HEK293 (cell line): ENCODE results near the gene FHIT.

Experiments used
- CTCF ChIA-PET: fragments of 350-600 bp; formaldehyde crosslinking; extraction: SDS; loops from one replicate; lab custom pipeline; 2021; ENCODE audit warnings: antibody characterized with exemption; lab: Yijun Ruan, JAX
- POLR2A ChIA-PET: fragments of 300-600 bp; formaldehyde crosslinking; extraction: SDS; loops from one replicate; lab custom pipeline; 2020; ENCODE audit warnings: antibody characterized with exemption, inconsistent platforms; lab: Yijun Ruan, JAX
- H3K27ac ChIP-seq: fragments of 200-500 bp; sonication (Bioruptor generic); 2 replicates; pipeline ENCODE4 v1.5.1; 2014; ENCODE audit warnings: low read depth, low read length, control low read depth, inconsistent platforms; ENCODE audit errors: extremely low read depth
- H3K36me3 ChIP-seq, 2 experiments: fragments of 200-500 bp in 1 of 2; sonication (Bioruptor generic) in 1 of 2; 1 replicate in 1 of 2; 2 replicates in 1 of 2; pipeline ENCODE4 v1.5.1; 2014 to 2017; ENCODE audit warnings: inconsistent platforms in 2 of 2, low read length in 2 of 2; ENCODE audit not compliant: control insufficient read depth in 2 of 2, insufficient read depth in 1 of 2
- H3K4me1 ChIP-seq: fragments of 200-500 bp; sonication (Bioruptor generic); 2 replicates; pipeline ENCODE4 v1.5.1; 2014; ENCODE audit warnings: mild to moderate bottlenecking, low read length, inconsistent platforms; ENCODE audit not compliant: control insufficient read depth, insufficient read depth
- H3K4me3 ChIP-seq: 2 replicates; pipeline ENCODE4 v1.5.1; 2011; ENCODE audit warnings: low read depth, mild to moderate bottlenecking, control low read depth, low read length, moderate library complexity
- H3K9me3 ChIP-seq: fragments of 200-500 bp; sonication (Bioruptor generic); 2 replicates; pipeline ENCODE4 v1.5.1; 2014; ENCODE audit warnings: low read depth, low read length, inconsistent platforms; ENCODE audit not compliant: control insufficient read depth, insufficient read depth
- GLIS2 ChIP-seq: fragments of 450-650 bp; formaldehyde crosslinking; IDR thresholded peaks from 2 replicates; pipeline ENCODE4 v1.5.1; 2016; ENCODE audit warnings: missing biosample characterization, missing genetic modification characterization
- HOXD13 ChIP-seq: sonication (generic); formaldehyde crosslinking; IDR thresholded peaks from 2 replicates; pipeline ENCODE4 v1.8.0; 2022; ENCODE audit warnings: missing genetic modification reagents, borderline replicate concordance
- KLF10 ChIP-seq: fragments of 450-650 bp; IDR thresholded peaks from 2 replicates; pipeline ENCODE4 v1.5.1; 2018; ENCODE audit warnings: missing biosample characterization, mild to moderate bottlenecking, missing genetic modification characterization
- KLF8 ChIP-seq: fragments of 450-650 bp; formaldehyde crosslinking; IDR thresholded peaks from 2 replicates; pipeline ENCODE4 v1.5.1; 2016; ENCODE audit warnings: missing biosample characterization, missing genetic modification characterization
- ZFP37 ChIP-seq: fragments of 450-650 bp; formaldehyde crosslinking; IDR thresholded peaks from 2 replicates; pipeline ENCODE4 v1.5.1; 2016; ENCODE audit warnings: missing biosample characterization, missing genetic modification characterization
- ZNF146 ChIP-seq: fragments of 450-650 bp; formaldehyde crosslinking; IDR thresholded peaks from 2 replicates; pipeline ENCODE4 v1.5.1; 2016; ENCODE audit warnings: missing biosample characterization, missing genetic modification characterization
- ZNF202 ChIP-seq: fragments of 450-650 bp; formaldehyde crosslinking; IDR thresholded peaks from 2 replicates; pipeline ENCODE4 v1.5.1; 2016; ENCODE audit warnings: missing biosample characterization, missing genetic modification characterization, borderline replicate concordance
- ZNF211 ChIP-seq: fragments of 450-650 bp; formaldehyde crosslinking; IDR thresholded peaks from 2 replicates; pipeline ENCODE4 v1.5.1; 2016; ENCODE audit warnings: low read depth, missing biosample characterization, missing genetic modification characterization
- ZNF23 ChIP-seq: fragments of 450-650 bp; formaldehyde crosslinking; IDR thresholded peaks from 2 replicates; pipeline ENCODE4 v1.5.1; 2016; ENCODE audit warnings: missing biosample characterization, missing genetic modification characterization, borderline replicate concordance
- ZNF292 ChIP-seq: fragments of 450-650 bp; formaldehyde crosslinking; IDR thresholded peaks from 2 replicates; pipeline ENCODE4 v1.5.1; 2016; ENCODE audit warnings: low read depth, missing biosample characterization, missing genetic modification characterization, borderline replicate concordance
- ZNF311 ChIP-seq: fragments of 450-650 bp; formaldehyde crosslinking; IDR thresholded peaks from 2 replicates; pipeline ENCODE4 v1.5.1; 2017; ENCODE audit warnings: missing biosample characterization, missing genetic modification characterization, borderline replicate concordance
- ZNF510 ChIP-seq: fragments of 450-650 bp; formaldehyde crosslinking; IDR thresholded peaks from 2 replicates; pipeline ENCODE4 v1.5.1; 2018; ENCODE audit warnings: mild to moderate bottlenecking, missing genetic modification characterization, missing biosample characterization; ENCODE audit not compliant: insufficient replicate concordance
- ZNF548 ChIP-seq: fragments of 450-650 bp; formaldehyde crosslinking; IDR thresholded peaks from 2 replicates; pipeline ENCODE4 v1.5.1; 2016; ENCODE audit warnings: missing biosample characterization, missing genetic modification characterization
- ZNF561 ChIP-seq: fragments of 450-650 bp; IDR thresholded peaks from 2 replicates; pipeline ENCODE4 v1.5.1; 2018; ENCODE audit warnings: missing biosample characterization, missing genetic modification characterization, borderline replicate concordance
- ZNF658 ChIP-seq: fragments of 450-650 bp; formaldehyde crosslinking; IDR thresholded peaks from 2 replicates; pipeline ENCODE4; 2016; ENCODE audit warnings: missing biosample characterization, missing genetic modification characterization
- ZNF777 ChIP-seq: fragments of 450-650 bp; formaldehyde crosslinking; IDR thresholded peaks from 2 replicates; pipeline ENCODE4 v1.5.1; 2017; ENCODE audit warnings: missing biosample characterization, missing genetic modification characterization, borderline replicate concordance
- TF ChIP-seq, protein P1 (sequence below): fragments of 450-650 bp; formaldehyde crosslinking; IDR thresholded peaks from 2 replicates; pipeline ENCODE4 v1.5.1; 2017; ENCODE audit warnings: missing biosample characterization, missing genetic modification characterization
- TF ChIP-seq, protein P2 (sequence below): fragments of 450-650 bp; formaldehyde crosslinking; IDR thresholded peaks from 2 replicates; pipeline ENCODE4 v1.5.1; 2017; ENCODE audit warnings: missing biosample characterization, missing genetic modification characterization
- TF ChIP-seq, protein P3 (sequence below): fragments of 450-650 bp; formaldehyde crosslinking; IDR thresholded peaks from 2 replicates; pipeline ENCODE4 v1.5.1; 2017; ENCODE audit warnings: missing biosample characterization, missing genetic modification characterization
- TF ChIP-seq, protein P4 (sequence below): fragments of 450-650 bp; formaldehyde crosslinking; IDR thresholded peaks from 2 replicates; pipeline ENCODE4 v1.5.1; 2016; ENCODE audit warnings: missing biosample characterization, missing genetic modification characterization

The FHIT gene

DNA sequence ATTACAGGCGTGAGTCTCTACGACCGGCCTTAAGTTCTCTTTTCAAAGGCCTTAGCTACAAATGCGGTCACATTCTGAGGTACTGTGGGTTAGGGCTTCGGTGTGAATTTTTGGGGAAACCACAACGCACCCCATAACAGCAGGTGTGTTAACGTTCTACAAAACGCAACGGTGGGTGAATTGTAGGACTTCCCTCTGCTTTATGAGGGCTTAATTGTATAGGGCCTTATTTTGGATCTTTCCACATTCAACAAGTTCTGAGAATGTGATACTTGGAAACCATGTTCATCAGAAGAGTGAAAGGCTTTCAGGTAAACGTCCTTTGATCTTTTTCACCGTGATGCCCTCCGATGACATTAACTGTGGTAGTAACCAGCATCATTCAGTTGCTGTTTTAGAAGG is 1202.8 kb downstream of the FHIT start:
- no peak overlapping the region for H3K27ac ChIP-seq

DNA sequence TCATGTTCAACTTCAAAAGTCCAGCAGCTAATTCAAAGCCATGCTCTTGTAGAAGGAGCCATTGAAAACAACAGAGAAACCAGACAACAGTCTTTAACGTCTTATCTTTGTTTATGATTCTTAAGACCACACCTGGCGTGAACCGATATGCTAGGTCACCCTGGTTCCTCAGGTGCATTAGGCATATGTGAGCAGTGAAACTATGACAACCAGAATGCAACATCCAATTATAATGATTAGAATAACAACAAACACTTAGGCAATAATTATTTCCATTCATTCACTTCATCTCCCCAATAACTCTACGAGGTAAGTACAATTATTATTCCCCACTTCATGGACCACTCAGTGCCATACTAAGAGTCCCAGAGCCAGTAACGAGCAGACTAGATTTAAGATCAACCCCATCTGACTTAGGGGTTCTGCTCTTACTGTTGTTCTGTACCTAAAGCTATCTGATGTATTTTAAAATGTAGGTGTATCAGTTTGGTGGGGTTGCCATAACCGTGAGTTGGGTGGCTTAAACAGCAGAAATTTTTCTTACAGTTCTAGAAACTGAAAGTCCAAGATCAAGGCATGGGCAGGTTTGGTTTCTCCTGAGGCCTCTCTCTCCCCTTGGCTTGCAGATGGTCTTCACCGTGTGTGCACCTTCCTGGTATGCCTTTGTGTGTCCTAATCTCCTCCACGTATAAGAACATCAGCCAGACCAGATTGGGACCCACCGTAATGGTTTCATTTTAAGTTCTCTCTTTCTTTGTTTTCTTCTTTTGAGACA is 1203.6 kb downstream of the FHIT start:
- Histone ChIP-seq H3K4me1 (no peaks in the 10 kb centered on the region), H3K9me3 (no peaks in the 10 kb centered on the region), H3K36me3 (no peaks in the 10 kb centered on the region), H3K4me3 (no peak overlapping the region), H3K27ac (no peak overlapping the region)
- ChIA-PET CTCF (interaction anchor here (0.6 kb wide), 1 partner anchor 522 kb away, joined by 3 read pairs; no protein-coding TSS in a partner anchor), POLR2A (no interaction called here)
- TF ChIP-seq ZNF23 (tag by site-specific recombination) (no peak), ZNF548 (no peak), ZNF146 (tag by site-specific recombination) (no peak)
- TF ChIP-seq, protein P1, sequence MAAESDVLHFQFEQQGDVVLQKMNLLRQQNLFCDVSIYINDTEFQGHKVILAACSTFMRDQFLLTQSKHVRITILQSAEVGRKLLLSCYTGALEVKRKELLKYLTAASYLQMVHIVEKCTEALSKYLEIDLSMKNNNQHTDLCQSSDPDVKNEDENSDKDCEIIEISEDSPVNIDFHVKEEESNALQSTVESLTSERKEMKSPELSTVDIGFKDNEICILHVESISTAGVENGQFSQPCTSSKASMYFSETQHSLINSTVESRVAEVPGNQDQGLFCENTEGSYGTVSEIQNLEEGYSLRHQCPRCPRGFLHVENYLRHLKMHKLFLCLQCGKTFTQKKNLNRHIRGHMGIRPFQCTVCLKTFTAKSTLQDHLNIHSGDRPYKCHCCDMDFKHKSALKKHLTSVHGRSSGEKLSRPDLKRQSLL = no peak

More for the DNA sequence above, 1202.8 kb downstream of the FHIT start:
- Histone ChIP-seq H3K36me3 (no peaks in the 10 kb centered on the region), H3K4me1 (no peaks in the 10 kb centered on the region)
- TF ChIP-seq GLIS2 (tag by site-specific recombination) = no peak
- TF ChIP-seq KLF8 = no peak
- no peak for TF ChIP-seq ZNF777 (tag by site-specific recombination)
- TF ChIP-seq, protein P2, sequence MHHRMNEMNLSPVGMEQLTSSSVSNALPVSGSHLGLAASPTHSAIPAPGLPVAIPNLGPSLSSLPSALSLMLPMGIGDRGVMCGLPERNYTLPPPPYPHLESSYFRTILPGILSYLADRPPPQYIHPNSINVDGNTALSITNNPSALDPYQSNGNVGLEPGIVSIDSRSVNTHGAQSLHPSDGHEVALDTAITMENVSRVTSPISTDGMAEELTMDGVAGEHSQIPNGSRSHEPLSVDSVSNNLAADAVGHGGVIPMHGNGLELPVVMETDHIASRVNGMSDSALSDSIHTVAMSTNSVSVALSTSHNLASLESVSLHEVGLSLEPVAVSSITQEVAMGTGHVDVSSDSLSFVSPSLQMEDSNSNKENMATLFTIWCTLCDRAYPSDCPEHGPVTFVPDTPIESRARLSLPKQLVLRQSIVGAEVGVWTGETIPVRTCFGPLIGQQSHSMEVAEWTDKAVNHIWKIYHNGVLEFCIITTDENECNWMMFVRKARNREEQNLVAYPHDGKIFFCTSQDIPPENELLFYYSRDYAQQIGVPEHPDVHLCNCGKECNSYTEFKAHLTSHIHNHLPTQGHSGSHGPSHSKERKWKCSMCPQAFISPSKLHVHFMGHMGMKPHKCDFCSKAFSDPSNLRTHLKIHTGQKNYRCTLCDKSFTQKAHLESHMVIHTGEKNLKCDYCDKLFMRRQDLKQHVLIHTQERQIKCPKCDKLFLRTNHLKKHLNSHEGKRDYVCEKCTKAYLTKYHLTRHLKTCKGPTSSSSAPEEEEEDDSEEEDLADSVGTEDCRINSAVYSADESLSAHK (tag by site-specific recombination) = no peak
- TF ChIP-seq, protein P3, sequence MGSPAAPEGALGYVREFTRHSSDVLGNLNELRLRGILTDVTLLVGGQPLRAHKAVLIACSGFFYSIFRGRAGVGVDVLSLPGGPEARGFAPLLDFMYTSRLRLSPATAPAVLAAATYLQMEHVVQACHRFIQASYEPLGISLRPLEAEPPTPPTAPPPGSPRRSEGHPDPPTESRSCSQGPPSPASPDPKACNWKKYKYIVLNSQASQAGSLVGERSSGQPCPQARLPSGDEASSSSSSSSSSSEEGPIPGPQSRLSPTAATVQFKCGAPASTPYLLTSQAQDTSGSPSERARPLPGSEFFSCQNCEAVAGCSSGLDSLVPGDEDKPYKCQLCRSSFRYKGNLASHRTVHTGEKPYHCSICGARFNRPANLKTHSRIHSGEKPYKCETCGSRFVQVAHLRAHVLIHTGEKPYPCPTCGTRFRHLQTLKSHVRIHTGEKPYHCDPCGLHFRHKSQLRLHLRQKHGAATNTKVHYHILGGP (tag by site-specific recombination) = no peak
- TF ChIP-seq ZNF211 (tag by site-specific recombination) = no peak
- no peak for TF ChIP-seq KLF10 (tag by site-specific recombination)
- no peak for TF ChIP-seq ZNF202 (tag by site-specific recombination)
- no peak for TF ChIP-seq ZNF561 (tag by site-specific recombination)
- TF ChIP-seq ZNF292 (tag by site-specific recombination) = no peak
- no peak for TF ChIP-seq ZFP37 (tag by site-specific recombination)
- TF ChIP-seq ZNF658 = no peak
- TF ChIP-seq ZNF510 (tag by site-specific recombination) = no peak
- TF ChIP-seq, protein P4, sequence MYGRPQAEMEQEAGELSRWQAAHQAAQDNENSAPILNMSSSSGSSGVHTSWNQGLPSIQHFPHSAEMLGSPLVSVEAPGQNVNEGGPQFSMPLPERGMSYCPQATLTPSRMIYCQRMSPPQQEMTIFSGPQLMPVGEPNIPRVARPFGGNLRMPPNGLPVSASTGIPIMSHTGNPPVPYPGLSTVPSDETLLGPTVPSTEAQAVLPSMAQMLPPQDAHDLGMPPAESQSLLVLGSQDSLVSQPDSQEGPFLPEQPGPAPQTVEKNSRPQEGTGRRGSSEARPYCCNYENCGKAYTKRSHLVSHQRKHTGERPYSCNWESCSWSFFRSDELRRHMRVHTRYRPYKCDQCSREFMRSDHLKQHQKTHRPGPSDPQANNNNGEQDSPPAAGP = no peak
- no peak for TF ChIP-seq ZNF311 (tag by site-specific recombination)
- no peak for TF ChIP-seq HOXD13 (CRISPR knock-in tag)
- TF ChIP-seq, all 188 proteins: peak for 0
- H3K4me3 ChIP-seq = no peak overlapping the region
- CTCF ChIA-PET = interaction anchor here (0.6 kb wide), 1 partner anchor 521 kb away, joined by 3 read pairs; no protein-coding TSS in a partner anchor
- POLR2A ChIA-PET = no interaction called here
- H3K9me3 ChIP-seq = no peaks in the 10 kb centered on the region
